ENCODE measurements around the gene MYOF. TPM values are rescaled to one million over a fixed set of nuclear protein-coding genes. Genes with fewer than 3 reads are reported as not detected.
"Not testable (repeated sequence)": the region's sequence is repeated elsewhere in the genome, so short reads cannot be mapped to it uniquely, and the experiment has no call there.

The MYOF gene
- total and polyA plus RNA-seq, 8 donors = 5.0 to 111 (median 36.0) TPM

GRCh38 chr10:93363891-93364648, 118.1 kb downstream of the MYOF start:
- no peaks in the 10 kb centered on the region for H3K4me1 ChIP-seq
- no peak for TF ChIP-seq POLR2A (IDR thresholded peaks at IDR 0.05)
- TF ChIP-seq EP300 (IDR thresholded peaks at IDR 0.05) = no peak
- TF ChIP-seq CTCF (IDR thresholded peaks at IDR 0.05) = no peak
- no peak for TF ChIP-seq POLR2AphosphoS5 (IDR thresholded peaks at IDR 0.05)
- intact Hi-C loops (cut with DNase I; ENCODE audit: low total_unique reads) = no loop called here
- no peaks in the 10 kb centered on the region for H3K27me3 ChIP-seq
- DNase-seq = no peak
- no peaks in the 10 kb centered on the region for H3K9me3 ChIP-seq
- no peak overlapping the region for H3K4me3 ChIP-seq
- 72 to 84% (median 75%) methylated on average over 17 to 22 of the region's 22 CpGs for WGBS, 5 donors
- peak overlapping the region in 1 of 5 donors; percentile 18 for H3K27ac ChIP-seq
- peaks cover 14 to 98% (median 90%) of the 10 kb centered on the region in 4 donors for H3K36me3 ChIP-seq

GRCh38 chr10:93358398-93358797, 123.7 kb downstream of the MYOF start:
- not testable (repeated sequence) for DNase-seq, H3K4me3 ChIP-seq
- WGBS, 5 donors = 94 to 100% (median 96%) methylated on average over 4 of the region's 4 CpGs

GRCh38 chr10:93357680-93358079, 124.5 kb downstream of the MYOF start:
- H3K4me1 ChIP-seq = no peaks in the 10 kb centered on the region
- no peaks in the 10 kb centered on the region for H3K27me3 ChIP-seq
- no peak overlapping the region for H3K4me3 ChIP-seq
- WGBS, 5 donors = 8 to 23% (median 12%) methylated on average over 5 of the region's 5 CpGs
- intact Hi-C loops (cut with DNase I; ENCODE audit: low total_unique reads) = no loop called here
- peaks cover 38 to 96% (median 88%) of the 10 kb centered on the region in 4 donors for H3K36me3 ChIP-seq
- TF ChIP-seq CTCF (IDR thresholded peaks at IDR 0.05) (peak in 4 of 7 experiments; percentile 18 to 27 (median 22)), EP300 (IDR thresholded peaks at IDR 0.05) (no peak)
- no peak overlapping the region for H3K27ac ChIP-seq
- peak in 1 of 2 donors; percentile 63 for DNase-seq
- H3K9me3 ChIP-seq = no peaks in the 10 kb centered on the region

More at GRCh38 chr10:93358398-93358797, 123.7 kb downstream of the MYOF start:
- intact Hi-C loops (cut with DNase I; ENCODE audit: low total_unique reads); H3K9me3 ChIP-seq; H3K27ac ChIP-seq; H3K27me3 ChIP-seq; H3K4me1 ChIP-seq: not testable (repeated sequence)
- H3K36me3 ChIP-seq = peaks cover 34 to 96% (median 88%) of the 10 kb centered on the region in 4 donors

GRCh38 chr10:93356516-93356915, 125.6 kb downstream of the MYOF start:
- H3K27me3 ChIP-seq = no peaks in the 10 kb centered on the region
- H3K4me1 ChIP-seq = no peaks in the 10 kb centered on the region
- H3K36me3 ChIP-seq = peaks cover 38 to 95% (median 89%) of the 10 kb centered on the region in 4 donors
- DNase-seq = no peak
- H3K9me3 ChIP-seq = no peaks in the 10 kb centered on the region
- no peak overlapping the region for H3K27ac ChIP-seq
- intact Hi-C loops (cut with DNase I; ENCODE audit: low total_unique reads) = no loop called here
- H3K4me3 ChIP-seq = no peak overlapping the region
- 92 to 98% (median 96%) methylated on average over 6 of the region's 6 CpGs for WGBS, 5 donors
- TF ChIP-seq POLR2AphosphoS5 (IDR thresholded peaks at IDR 0.05) (no peak), EP300 (IDR thresholded peaks at IDR 0.05) (no peak), CTCF (IDR thresholded peaks at IDR 0.05) (no peak), POLR2A (IDR thresholded peaks at IDR 0.05) (no peak)

All from stomach (tissue), 9 donors.